Lung (tissue), 12 donors: Measurements from ENCODE around the gene IFIT5. TPM values are rescaled to one million over a fixed set of nuclear protein-coding genes. Genes with fewer than 3 reads are reported as not detected.

Experiments used
- ATAC-seq: fragments of 200-7000 bp; cut with Tn5 transposase; one replicate; pipeline ENCODE4 v1.9.1; 2020; ENCODE audit warnings: moderate number of reproducible peaks; ENCODE audit not compliant: insufficient read depth, low FRiP score
- DNase-seq, 3 donors: peaks; one replicate each; pipeline ENCODE4 v3.0.0-alpha.2; 2013 to 2017
- H3K27ac ChIP-seq, 2 donors: one replicate each; pipeline ENCODE4 v1.5.1; 2013; ENCODE audit warnings: mild to moderate bottlenecking in 2 of 2, moderate library complexity in 2 of 2, control low read depth in 1 of 2, inconsistent platforms in 1 of 2, low read depth in 1 of 2, low read length in 1 of 2
- H3K27me3 ChIP-seq, 3 donors: one replicate each; pipeline ENCODE4 v1.5.1; 2013; ENCODE audit warnings: low read length in 2 of 3; ENCODE audit not compliant: control insufficient read depth in 3 of 3, insufficient read depth in 3 of 3
- H3K36me3 ChIP-seq, 4 donors: one replicate each; pipeline ENCODE4 v1.5.1; 2013; ENCODE audit warnings: low read length in 4 of 4, mild to moderate bottlenecking in 1 of 4, moderate library complexity in 1 of 4; ENCODE audit not compliant: control insufficient read depth in 4 of 4, insufficient read depth in 4 of 4
- H3K4me1 ChIP-seq, 5 donors: one replicate each; pipeline ENCODE4 v1.5.1; 2013; ENCODE audit warnings: low read length in 5 of 5, mild to moderate bottlenecking in 2 of 5, moderate library complexity in 1 of 5; ENCODE audit not compliant: control insufficient read depth in 5 of 5, insufficient read depth in 5 of 5
- H3K4me3 ChIP-seq: one replicate; pipeline ENCODE4 v1.5.1; 2013; ENCODE audit warnings: mild to moderate bottlenecking, control low read depth, moderate library complexity
- H3K9ac ChIP-seq, 2 donors: one replicate each; pipeline ENCODE4 v1.5.1; 2013; ENCODE audit warnings: low read length in 2 of 2, control low read depth in 1 of 2; ENCODE audit not compliant: insufficient read depth in 1 of 2
- H3K9me3 ChIP-seq, 4 donors: one replicate each; pipeline ENCODE4 v1.5.1; 2013; ENCODE audit warnings: low read length in 3 of 4, mild to moderate bottlenecking in 1 of 4, moderate library complexity in 1 of 4; ENCODE audit not compliant: control insufficient read depth in 4 of 4, insufficient read depth in 3 of 4
- WGBS, 2 donors: extraction: QIAGEN DNeasy Blood & Tissue Kit; methylation state at CpG; one replicate each; pipeline ENCODE4 v1.1.7; 2013; 5-methylcytosine and 5-hydroxymethylcytosine counted together
- polyA plus RNA-seq, 2 donors: library from polyadenylated mRNA; stranded (reverse); fragments of 200-250 nt; gene quantifications; one replicate each; pipeline ENCODE4 v1.2.1, GENCODE V29; 2013
- total RNA-seq, 2 donors: library from RNA; depleted of rRNA in 1 of 2; stranded (reverse); fragments of >200 nt in 1 of 2; gene quantifications; one replicate each; pipeline ENCODE4 v1.2.1, GENCODE V29; 2014 to 2021
- TF ChIP-seq, protein P1 (sequence below): IDR thresholded peaks from 2 replicates; pipeline ENCODE4 v1.5.1; 2012; ENCODE audit warnings: mild to moderate bottlenecking; ENCODE audit errors: control extremely low read depth, extremely low read depth
- donor health status: control.
- donor health status: control.
- donor health status: Bipolar disorder and iron deficiency.
- donor health status: healthy.
- donor health status: DM: yes; HTN: yes; CAD: no.

IFIT5 gene
- total and polyA plus RNA-seq, 4 donors = 12.6 to 21.8 (median 15.6) TPM

DNA sequence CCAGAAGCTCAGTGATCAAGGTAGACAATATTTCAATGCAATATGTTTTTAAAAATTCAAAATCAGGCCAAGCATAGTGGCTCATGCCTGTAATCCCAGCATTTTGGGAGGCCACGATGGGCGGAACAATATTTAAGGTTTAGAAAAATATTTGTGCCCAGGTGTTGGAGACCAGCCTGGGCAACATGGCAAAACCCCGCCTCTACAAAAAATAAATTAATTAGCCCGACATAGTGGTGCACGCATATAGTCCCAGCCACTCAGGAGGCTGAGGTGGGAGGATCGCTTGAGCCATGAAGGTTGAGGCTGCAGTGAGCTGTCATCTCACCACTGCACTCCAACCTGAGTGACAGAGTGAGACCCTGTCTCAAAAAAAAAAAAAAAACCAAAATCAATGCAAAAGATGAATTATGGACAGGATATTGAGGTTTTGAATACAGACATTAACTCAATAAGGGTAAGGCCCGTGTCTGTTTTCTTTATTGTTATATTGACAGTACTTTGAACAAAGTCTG is 913 bp upstream of the IFIT5 start:
- no peak overlapping the region for H3K27ac ChIP-seq
- peak overlapping the region; percentile 86 to 99 for H3K9ac ChIP-seq
- TF ChIP-seq, protein P1, sequence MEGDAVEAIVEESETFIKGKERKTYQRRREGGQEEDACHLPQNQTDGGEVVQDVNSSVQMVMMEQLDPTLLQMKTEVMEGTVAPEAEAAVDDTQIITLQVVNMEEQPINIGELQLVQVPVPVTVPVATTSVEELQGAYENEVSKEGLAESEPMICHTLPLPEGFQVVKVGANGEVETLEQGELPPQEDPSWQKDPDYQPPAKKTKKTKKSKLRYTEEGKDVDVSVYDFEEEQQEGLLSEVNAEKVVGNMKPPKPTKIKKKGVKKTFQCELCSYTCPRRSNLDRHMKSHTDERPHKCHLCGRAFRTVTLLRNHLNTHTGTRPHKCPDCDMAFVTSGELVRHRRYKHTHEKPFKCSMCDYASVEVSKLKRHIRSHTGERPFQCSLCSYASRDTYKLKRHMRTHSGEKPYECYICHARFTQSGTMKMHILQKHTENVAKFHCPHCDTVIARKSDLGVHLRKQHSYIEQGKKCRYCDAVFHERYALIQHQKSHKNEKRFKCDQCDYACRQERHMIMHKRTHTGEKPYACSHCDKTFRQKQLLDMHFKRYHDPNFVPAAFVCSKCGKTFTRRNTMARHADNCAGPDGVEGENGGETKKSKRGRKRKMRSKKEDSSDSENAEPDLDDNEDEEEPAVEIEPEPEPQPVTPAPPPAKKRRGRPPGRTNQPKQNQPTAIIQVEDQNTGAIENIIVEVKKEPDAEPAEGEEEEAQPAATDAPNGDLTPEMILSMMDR = no peak
- DNase-seq (no peak), ATAC-seq (no peak)
- H3K4me3 ChIP-seq = no peak overlapping the region
- H3K9me3 ChIP-seq = peaks cover 0 to 3% (median 0%) of the 10 kb centered on the region in 4 donors
- no peaks in the 10 kb centered on the region for H3K27me3 ChIP-seq
- peaks cover 4 to 20% (median 7%) of the 10 kb centered on the region in 5 donors for H3K4me1 ChIP-seq
- 80 to 88% methylated on average over 7 of the region's 7 CpGs for WGBS, 2 donors
- peaks cover 7 to 17% (median 12%) of the 10 kb centered on the region in 4 donors for H3K36me3 ChIP-seq

DNA sequence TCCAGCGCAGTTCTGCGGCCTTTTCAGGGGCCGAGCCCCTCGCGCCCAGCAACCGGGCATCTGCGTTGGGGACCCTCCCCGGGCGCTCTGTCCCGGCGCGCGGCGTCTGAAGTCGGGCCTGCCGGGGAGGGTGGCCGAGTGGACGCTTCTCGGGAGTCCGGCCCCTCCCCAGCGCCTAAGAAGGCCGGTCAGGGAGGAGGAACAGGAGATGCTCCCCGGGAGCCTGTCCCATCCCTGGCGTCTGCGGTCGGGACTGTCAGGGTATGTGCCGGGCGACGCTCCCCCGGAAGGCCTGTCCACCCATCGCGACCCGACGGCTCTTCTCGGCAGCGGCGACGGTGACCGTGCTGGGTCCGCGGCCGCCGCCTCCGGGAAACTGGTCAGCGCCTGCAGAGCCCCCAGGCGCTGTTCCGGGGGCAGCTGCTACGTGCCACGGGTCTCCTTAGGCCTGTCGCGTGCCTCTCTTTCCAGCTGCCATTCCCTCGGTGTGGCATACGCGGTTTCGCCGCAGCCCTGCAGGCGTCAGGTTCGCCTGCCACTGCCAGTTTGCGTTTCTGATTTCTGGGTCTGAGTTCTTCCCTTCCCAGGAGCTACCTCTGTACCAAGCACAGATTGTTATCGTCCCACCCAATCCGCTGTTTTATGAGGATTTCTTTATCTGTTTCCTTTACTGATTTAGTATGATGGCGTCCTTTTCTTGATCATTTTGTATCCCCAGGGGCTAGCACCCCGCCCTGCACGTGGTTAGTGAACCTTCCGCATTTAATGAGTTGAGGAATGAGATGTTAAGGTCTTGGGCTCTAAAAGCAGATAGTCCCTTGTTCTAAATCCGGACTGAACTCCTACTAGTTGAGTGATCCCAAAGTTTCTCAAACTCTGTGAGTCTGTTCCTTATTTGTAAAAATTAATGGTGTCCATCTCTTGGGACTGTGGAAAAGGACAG is 782 bp downstream of the IFIT5 start:
- TF ChIP-seq, protein P1 = no peak
- peak; percentile 69 to 74 (median 70) for DNase-seq
- 1% methylated on average over 62 to 66 of the region's 66 CpGs for WGBS, 2 donors
- Histone ChIP-seq H3K36me3 (peaks cover 6 to 18% (median 11%) of the 10 kb centered on the region in 4 donors), H3K27me3 (no peaks in the 10 kb centered on the region), H3K4me3 (peak overlapping the region; percentile 93), H3K9me3 (peaks cover 0 to 3% (median 0%) of the 10 kb centered on the region in 4 donors), H3K27ac (peak overlapping the region; percentile 97 to 99), H3K4me1 (peaks cover 4 to 35% (median 6%) of the 10 kb centered on the region in 5 donors), H3K9ac (peak overlapping the region; percentile 86 to 91)
- ATAC-seq = peak; percentile 65

DNA sequence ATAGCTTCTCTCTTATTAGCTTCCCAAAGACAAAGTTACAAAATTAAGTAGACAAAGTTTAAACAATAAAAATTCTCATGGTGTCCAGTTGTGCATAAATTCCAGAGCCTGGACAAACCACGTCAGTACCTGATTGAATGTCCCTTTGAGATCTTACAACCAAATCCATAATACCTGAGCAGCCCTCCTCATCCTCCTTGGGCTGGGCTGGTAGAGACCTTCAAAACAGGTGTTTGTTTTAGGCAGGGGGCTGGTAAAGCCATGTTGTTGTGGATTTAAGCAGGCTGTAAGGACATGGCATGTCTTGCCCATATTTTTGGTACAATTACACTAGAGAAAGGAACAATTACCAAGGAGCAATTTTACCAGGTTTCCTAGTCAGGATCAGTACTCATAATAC is 2.1 kb downstream of the IFIT5 start:
- Histone ChIP-seq H3K36me3 (peaks cover 6 to 24% (median 17%) of the 10 kb centered on the region in 4 donors), H3K4me3 (no peak overlapping the region), H3K9me3 (peaks cover 0 to 3% (median 0%) of the 10 kb centered on the region in 4 donors), H3K9ac (peak overlapping the region in 1 of 2 donors; percentile 13), H3K27me3 (no peaks in the 10 kb centered on the region), H3K4me1 (peaks cover 4 to 35% (median 9%) of the 10 kb centered on the region in 5 donors), H3K27ac (no peak overlapping the region)
- DNase-seq (no peak), ATAC-seq (no peak)
- TF ChIP-seq, protein P1 = no peak
- 79 to 92% methylated on average over 1 of the region's 1 CpG for WGBS, 2 donors
